Trophoblast cell (in vitro differentiated cells and primary cell): ENCODE results near the gene SMCR8.

Source experiments
- DNase-seq, 2 donors: peaks; one replicate each; pipeline ENCODE4 v3.0.0-alpha.2; 2016
- H2AFZ ChIP-seq: 2 replicates; pipeline ENCODE4 v1.6.1; 2013; ENCODE audit warnings: low read length, moderate library complexity, mild to moderate bottlenecking; ENCODE audit not compliant: insufficient read depth, poor library complexity
- H2AK5ac ChIP-seq: 2 replicates; pipeline ENCODE4 v1.6.1; 2013; ENCODE audit warnings: mild to moderate bottlenecking, low read length
- H2BK120ac ChIP-seq: 2 replicates; pipeline ENCODE4 v1.6.1; 2013; ENCODE audit warnings: low read length, mild to moderate bottlenecking, moderate library complexity; ENCODE audit not compliant: insufficient read depth, poor library complexity
- H2BK12ac ChIP-seq: 2 replicates; pipeline ENCODE4 v1.6.1; 2013; ENCODE audit warnings: mild to moderate bottlenecking, low read length, moderate library complexity
- H2BK5ac ChIP-seq: 2 replicates; pipeline ENCODE4 v1.6.1; 2013; ENCODE audit warnings: low read length, low read depth, moderate library complexity, mild to moderate bottlenecking; ENCODE audit not compliant: poor library complexity
- H3K14ac ChIP-seq: 2 replicates; pipeline ENCODE4 v1.6.1; 2013; ENCODE audit warnings: mild to moderate bottlenecking, low read length
- H3K18ac ChIP-seq: 2 replicates; pipeline ENCODE4 v1.6.1; 2013; ENCODE audit warnings: mild to moderate bottlenecking, low read length
- H3K23ac ChIP-seq: 2 replicates; pipeline ENCODE4 v1.6.1; 2013; ENCODE audit warnings: low read length
- H3K27ac ChIP-seq: 2 replicates; pipeline ENCODE4 v1.5.1; 2013; ENCODE audit warnings: low read depth, mild to moderate bottlenecking, inconsistent platforms, low read length, moderate library complexity
- H3K27me3 ChIP-seq: 2 replicates; pipeline ENCODE4 v1.6.1; 2013; ENCODE audit warnings: inconsistent platforms, mild to moderate bottlenecking, low read length, moderate library complexity; ENCODE audit not compliant: insufficient read depth
- H3K36me3 ChIP-seq, 2 experiments: 1 replicate in 1 of 2; 2 replicates in 1 of 2; pipeline ENCODE4 v1.6.1; 2013; ENCODE audit warnings: low read length in 2 of 2, mild to moderate bottlenecking in 2 of 2, moderate library complexity in 1 of 2; ENCODE audit not compliant: insufficient read depth in 2 of 2, control insufficient read depth in 1 of 2
- H3K4ac ChIP-seq: 2 replicates; pipeline ENCODE4 v1.6.1; 2013; ENCODE audit warnings: low read depth, mild to moderate bottlenecking, low read length, moderate library complexity
- H3K4me1 ChIP-seq, 2 experiments: 1 replicate in 1 of 2; 2 replicates in 1 of 2; pipeline ENCODE4 v1.6.1; 2013; ENCODE audit warnings: low read length in 2 of 2, mild to moderate bottlenecking in 2 of 2, moderate library complexity in 1 of 2; ENCODE audit not compliant: insufficient read depth in 2 of 2, control insufficient read depth in 1 of 2
- H3K4me2 ChIP-seq: 2 replicates; pipeline ENCODE4 v1.6.1; 2013; ENCODE audit warnings: inconsistent platforms, mild to moderate bottlenecking, low read length, moderate library complexity
- H3K4me3 ChIP-seq: 2 replicates; pipeline ENCODE4 v1.5.1; 2013; ENCODE audit warnings: mild to moderate bottlenecking, low read depth, low read length, inconsistent platforms
- H3K79me1 ChIP-seq: one replicate; pipeline ENCODE4 v1.6.1; 2013; ENCODE audit warnings: low read length
- H3K79me2 ChIP-seq: 2 replicates; pipeline ENCODE4 v1.6.1; 2013; ENCODE audit warnings: low read length, mild to moderate bottlenecking; ENCODE audit not compliant: control insufficient read depth, insufficient read depth, poor library complexity
- H3K9ac ChIP-seq: 2 replicates; pipeline ENCODE4 v1.6.1; 2013; ENCODE audit warnings: mild to moderate bottlenecking, low read length
- H3K9me3 ChIP-seq: 2 replicates; pipeline ENCODE4 v1.6.1; 2013; ENCODE audit warnings: low read depth, mild to moderate bottlenecking, control low read depth, inconsistent platforms, low read length; ENCODE audit not compliant: insufficient read depth
- H4K12ac ChIP-seq: 2 replicates; pipeline ENCODE4 v1.6.1; 2013; ENCODE audit warnings: low read depth, mild to moderate bottlenecking, low read length, moderate library complexity
- H4K8ac ChIP-seq: 2 replicates; pipeline ENCODE4 v1.6.1; 2013; ENCODE audit warnings: low read depth, mild to moderate bottlenecking, low read length, moderate library complexity
- H4K91ac ChIP-seq: one replicate; pipeline ENCODE4 v1.6.1; 2013; ENCODE audit warnings: low read depth, mild to moderate bottlenecking, low read length, moderate library complexity
- WGBS: extraction: QIAGEN DNeasy Blood & Tissue Kit; methylation state at CpG from one replicate; pipeline ENCODE4 v1.1.7; 2013; ENCODE audit warnings: missing lambda C conversion rate; ENCODE audit not compliant: insufficient read length, insufficient coverage; ENCODE audit errors: extremely low coverage; 5-methylcytosine and 5-hydroxymethylcytosine counted together

The SMCR8 gene

GRCh38 chr17:18360518-18360917, 45.4 kb downstream of the SMCR8 start:
- no peak overlapping the region for H2BK12ac ChIP-seq
- H4K8ac ChIP-seq = no peak overlapping the region
- peak overlapping the region; percentile 86 for H3K4ac ChIP-seq
- H3K4me3 ChIP-seq = no peak overlapping the region
- H2AFZ ChIP-seq = no peak overlapping the region
- H2BK120ac ChIP-seq = no peak overlapping the region
- H3K23ac ChIP-seq = no peak overlapping the region
- H2AK5ac ChIP-seq = no peak overlapping the region
- no peaks in the 10 kb centered on the region for H3K27me3 ChIP-seq
- H3K4me1 ChIP-seq = peaks cover 2 to 8% of the 10 kb centered on the region in 2 experiments
- H4K12ac ChIP-seq = no peak overlapping the region
- H3K9me3 ChIP-seq = no peaks in the 10 kb centered on the region
- H2BK5ac ChIP-seq = no peak overlapping the region
- peaks cover 6% of the 10 kb centered on the region for H3K79me1 ChIP-seq
- peaks cover 7 to 16% of the 10 kb centered on the region in 2 experiments for H3K36me3 ChIP-seq
- no peak overlapping the region for H3K14ac ChIP-seq
- no peak overlapping the region for H3K27ac ChIP-seq
- no CpG with 5 or more reads among the region's 8 CpGs for WGBS
- no peak overlapping the region for H4K91ac ChIP-seq
- peaks cover 12% of the 10 kb centered on the region for H3K79me2 ChIP-seq
- H3K9ac ChIP-seq = peak overlapping the region; percentile 40
- no peak overlapping the region for H3K18ac ChIP-seq
- H3K4me2 ChIP-seq = no peak overlapping the region
- DNase-seq = no peak

- no peak overlapping the region for H4K12ac ChIP-seq
- WGBS = 100% methylated on average over 2 of the region's 15 CpGs
- peak overlapping the region; percentile 77 for H2AFZ ChIP-seq
- H3K79me2 ChIP-seq = peaks cover 12% of the 10 kb centered on the region
- H3K14ac ChIP-seq = no peak overlapping the region
- H2BK5ac ChIP-seq = no peak overlapping the region
- H3K27me3 ChIP-seq = no peaks in the 10 kb centered on the region
- no peak overlapping the region for H2BK12ac ChIP-seq
- peak overlapping the region; percentile 64 for H3K4ac ChIP-seq
- no peak overlapping the region for H3K9ac ChIP-seq
- H3K23ac ChIP-seq = no peak overlapping the region
- H3K4me1 ChIP-seq = peaks cover 2 to 8% of the 10 kb centered on the region in 2 experiments
- H3K4me3 ChIP-seq = peak overlapping the region; percentile 98
- no peak overlapping the region for H4K8ac ChIP-seq
- peaks cover 7 to 15% of the 10 kb centered on the region in 2 experiments for H3K36me3 ChIP-seq
- H2AK5ac ChIP-seq = no peak overlapping the region
- H3K9me3 ChIP-seq = no peaks in the 10 kb centered on the region
- peaks cover 6% of the 10 kb centered on the region for H3K79me1 ChIP-seq
- H3K18ac ChIP-seq = no peak overlapping the region
- DNase-seq = peak in 1 of 2 donors; percentile 12
- H3K27ac ChIP-seq = no peak overlapping the region
- H2BK120ac ChIP-seq = no peak overlapping the region
- peak overlapping the region; percentile 65 for H3K4me2 ChIP-seq
- peak overlapping the region; percentile 87 for H4K91ac ChIP-seq
Measured at GRCh38 chr17:18361837-18362697, 47.0 kb downstream of the SMCR8 start.

- Histone ChIP-seq H3K27me3 (no peaks in the 10 kb centered on the region), H3K4me2 (peak overlapping the region; percentile 65), H4K91ac (peak overlapping the region; percentile 87), H2AK5ac (no peak overlapping the region), H3K4ac (peak overlapping the region; percentile 80), H3K4me1 (peaks cover 2 to 8% of the 10 kb centered on the region in 2 experiments), H3K4me3 (peak overlapping the region; percentile 98), H3K79me2 (peaks cover 12% of the 10 kb centered on the region), H3K9ac (peak overlapping the region; percentile 35), H3K79me1 (peaks cover 6% of the 10 kb centered on the region), H3K23ac (no peak overlapping the region), H3K36me3 (peaks cover 7 to 15% of the 10 kb centered on the region in 2 experiments), H2BK12ac (no peak overlapping the region), H3K9me3 (no peaks in the 10 kb centered on the region), H2AFZ (peak overlapping the region; percentile 77), H4K8ac (peak overlapping the region; percentile 75), H3K27ac (peak overlapping the region; percentile 20), H2BK120ac (no peak overlapping the region), H4K12ac (peak overlapping the region; percentile 75), H3K14ac (peak overlapping the region; percentile 87), H2BK5ac (peak overlapping the region; percentile 25), H3K18ac (peak overlapping the region; percentile 91)
- peak; percentile 92 to 93 for DNase-seq
- WGBS = no CpG with 5 or more reads among the region's 14 CpGs
Measured at GRCh38 chr17:18362698-18363100, 47.6 kb downstream of the SMCR8 start.

GRCh38 chr17:18363101-18364049, 48.3 kb downstream of the SMCR8 start, which contains the start of gene SHMT1:
Gene SHMT1 (minus strand): TSS chr17:18363550. CDS start chr17:18355981, 7,569 bp downstream.
- Histone ChIP-seq H3K4me2 (peak within 1 kb of the TSS; percentile 65), H3K4me1 (peaks cover 2 to 8% of the 10 kb centered on the region in 2 experiments), H2AK5ac (no peak within 1 kb of the TSS), H3K27me3 (no peaks in the 10 kb centered on the region), H3K18ac (peak within 1 kb of the TSS; percentile 91), H2BK120ac (peak within 1 kb of the TSS; percentile 67), H3K36me3 (peaks cover 6 to 13% of the 10 kb centered on the region in 2 experiments), H3K23ac (no peak within 1 kb of the TSS), H3K9me3 (no peaks in the 10 kb centered on the region), H3K14ac (peak within 1 kb of the TSS; percentile 87), H4K8ac (peak within 1 kb of the TSS; percentile 75), H2BK12ac (no peak within 1 kb of the TSS), H3K9ac (peak within 1 kb of the TSS; percentile 35), H4K12ac (peak within 1 kb of the TSS; percentile 75), H3K4me3 (peak within 1 kb of the TSS; percentile 98), H2BK5ac (peak within 1 kb of the TSS; percentile 25), H3K79me2 (peaks cover 12% of the 10 kb centered on the region), H3K4ac (peak within 1 kb of the TSS; percentile 80), H4K91ac (peak within 1 kb of the TSS; percentile 87), H3K79me1 (peaks cover 6% of the 10 kb centered on the region), H2AFZ (peak within 1 kb of the TSS; percentile 77), H3K27ac (peak within 1 kb of the TSS; percentile 20)
- no CpG with 5 or more reads among the region's 76 CpGs for WGBS
- DNase-seq = peak; percentile 98
